ENCODE measurements around the gene PTPN21. TPM values are rescaled to one million over a fixed set of nuclear protein-coding genes. Genes with fewer than 3 reads are reported as not detected.

Gene PTPN21
- total RNA-seq, 2 experiments from 2014 or later: 0.17 TPM; not detected in 1

- CTCF ChIA-PET: no interaction called here
- no peak overlapping the region for H3K27ac Mint-ChIP-seq
- H3K36me3 Mint-ChIP-seq: peaks cover 5% of the 10 kb centered on the region
- DNase-seq: no peak
- no peaks in the 10 kb centered on the region for H3K27me3 Mint-ChIP-seq
- H3K9me3 Mint-ChIP-seq: peaks cover under 1% of the 10 kb centered on the region
- POLR2A ChIA-PET: no interaction called here
- H3K4me3 Mint-ChIP-seq: no peak overlapping the region
- intact Hi-C loops (cut with micrococcal nuclease): no loop called here
- no peaks in the 10 kb centered on the region for H3K4me1 Mint-ChIP-seq (ENCODE audit: low read depth)
Observed at GRCh38 chr14:88422919-88423650, 131.7 kb downstream of the PTPN21 start.

- Mint-ChIP-seq H3K4me3 (no peak overlapping the region), H3K9me3 (peaks cover 7% of the 10 kb centered on the region), H3K36me3 (peaks cover 12% of the 10 kb centered on the region), H3K27me3 (no peaks in the 10 kb centered on the region), H3K27ac (no peak overlapping the region), H3K4me1 (ENCODE audit: low read depth) (no peaks in the 10 kb centered on the region)
- POLR2A ChIA-PET: no interaction called here
- CTCF ChIA-PET: no interaction called here
- intact Hi-C loops (cut with micrococcal nuclease): no loop called here
- no peak for DNase-seq
Observed at GRCh38 chr14:88422047-88422446, 132.8 kb downstream of the PTPN21 start.

- no peaks in the 10 kb centered on the region for H3K4me1 Mint-ChIP-seq (ENCODE audit: low read depth)
- no peak overlapping the region for H3K4me3 Mint-ChIP-seq
- intact Hi-C loops (cut with micrococcal nuclease): no loop called here
- no peak overlapping the region for H3K27ac Mint-ChIP-seq
- peaks cover 13% of the 10 kb centered on the region for H3K36me3 Mint-ChIP-seq
- DNase-seq: no peak
- no peaks in the 10 kb centered on the region for H3K27me3 Mint-ChIP-seq
- ChIA-PET POLR2A (no interaction called here), CTCF (no interaction called here)
- H3K9me3 Mint-ChIP-seq: peaks cover 7% of the 10 kb centered on the region
Observed at GRCh38 chr14:88421286-88421685, 133.5 kb downstream of the PTPN21 start.

GRCh38 chr14:88420187-88420586, 134.6 kb downstream of the PTPN21 start:
- Mint-ChIP-seq H3K4me3 (no peak overlapping the region), H3K27me3 (no peaks in the 10 kb centered on the region), H3K36me3 (peaks cover 22% of the 10 kb centered on the region), H3K4me1 (ENCODE audit: low read depth) (no peaks in the 10 kb centered on the region), H3K9me3 (peaks cover 16% of the 10 kb centered on the region), H3K27ac (no peak overlapping the region)
- ChIA-PET POLR2A (no interaction called here), CTCF (no interaction called here)
- intact Hi-C loops (cut with micrococcal nuclease): no loop called here
- no peak for DNase-seq

GRCh38 chr14:88417594-88417993, 137.2 kb downstream of the PTPN21 start:
- POLR2A ChIA-PET: no interaction called here

More at GRCh38 chr14:88417594-88417993, 137.2 kb downstream of the PTPN21 start:
- H3K4me3 Mint-ChIP-seq: no peak overlapping the region
- no peaks in the 10 kb centered on the region for H3K4me1 Mint-ChIP-seq (ENCODE audit: low read depth)
- no peaks in the 10 kb centered on the region for H3K27me3 Mint-ChIP-seq
- CTCF ChIA-PET: no interaction called here
- peaks cover 36% of the 10 kb centered on the region for H3K36me3 Mint-ChIP-seq
- H3K9me3 Mint-ChIP-seq: peaks cover 34% of the 10 kb centered on the region
- intact Hi-C loops (cut with micrococcal nuclease): no loop called here
- no peak for DNase-seq
- no peak overlapping the region for H3K27ac Mint-ChIP-seq

Other genes with a start within 250 kb of the PTPN21 start
- gene KCNK10, start 231.7 kb downstream of the PTPN21 start, total RNA-seq: not detected
- 1 to 10 TPM; 4.2 to 4.5 TPM for gene SPATA7, start 169.3 kb downstream of the PTPN21 start, total RNA-seq
- gene ZC3H14, start 8.0 kb upstream of the PTPN21 start, total RNA-seq: 10 to 100 TPM; 43.7 to 45.2 TPM
- 1 to 10 TPM; 5.7 to 6.2 TPM for gene EML5, start 237.9 kb upstream of the PTPN21 start, total RNA-seq

Data from activated CD4-positive, alpha-beta memory T cell treated with anti-CD3 and anti-CD28 coated beads for 36 hours (primary cell).